CD14-positive monocyte (primary cell): ENCODE measurements around the gene FGFR2. TPM values are rescaled to one million over a fixed set of nuclear protein-coding genes. Genes with fewer than 3 reads are reported as not detected.

Experiments
- DNase-seq, 3 donors: peaks; one replicate each; pipeline ENCODE4 v3.0.0-alpha.2; 2011 to 2022
- H2AFZ ChIP-seq: 2 replicates; pipeline ENCODE4 v1.6.0; 2012; ENCODE audit warnings: mild to moderate bottlenecking, low read depth, low read length, inconsistent platforms; ENCODE audit not compliant: insufficient read depth, poor library complexity, severe bottlenecking
- H3K27ac ChIP-seq, 2 donors: 1 replicate in 1 of 2; 2 replicates in 1 of 2; pipeline ENCODE4 v1.5.1; 2012 to 2013; ENCODE audit warnings: low read length in 2 of 2, control low read depth in 1 of 2, inconsistent platforms in 1 of 2, low read depth in 1 of 2, mild to moderate bottlenecking in 1 of 2
- H3K27me3 ChIP-seq, 2 donors: one replicate each; pipeline versions ENCODE4 v1.6.0 to v1.6.1; 2011 to 2013; ENCODE audit warnings: low read length in 2 of 2; ENCODE audit not compliant: control insufficient read depth in 2 of 2, insufficient read depth in 2 of 2
- H3K36me3 ChIP-seq, 2 donors: replicated peaks in 1 of 2; 1 replicate in 1 of 2; 2 replicates in 1 of 2; pipeline versions ENCODE4 v1.5.1 to v1.6.1; 2012 to 2013; ENCODE audit warnings: low read length in 2 of 2, control low read depth in 1 of 2, inconsistent platforms in 1 of 2, mild to moderate bottlenecking in 1 of 2; ENCODE audit not compliant: insufficient read depth in 2 of 2, control insufficient read depth in 1 of 2
- H3K4me1 ChIP-seq, 2 donors: 1 replicate in 1 of 2; 2 replicates in 1 of 2; pipeline versions ENCODE4 v1.5.1 to v1.6.1; 2012 to 2013; ENCODE audit warnings: low read length in 2 of 2, control low read depth in 1 of 2, inconsistent platforms in 1 of 2, mild to moderate bottlenecking in 1 of 2, moderate library complexity in 1 of 2; ENCODE audit not compliant: insufficient read depth in 2 of 2, control insufficient read depth in 1 of 2
- H3K4me2 ChIP-seq: replicated peaks from 2 replicates; pipeline ENCODE3; 2012; ENCODE audit warnings: low read length, moderate library complexity, mild to moderate bottlenecking; ENCODE audit not compliant: poor library complexity, severe bottlenecking; ENCODE audit errors: extremely low read depth
- H3K4me3 ChIP-seq, 3 experiments: fragments of 200-600 bp in 1 of 3; sonication (generic) in 1 of 3; replicated peaks in 1 of 3; 1 replicate in 2 of 3; 2 replicates in 1 of 3; pipeline ENCODE4 v1.5.1; 2011 to 2013; ENCODE audit warnings: low read length in 3 of 3, mild to moderate bottlenecking in 3 of 3, control low read depth in 2 of 3, low read depth in 2 of 3, inconsistent platforms in 1 of 3, moderate library complexity in 1 of 3
- H3K79me2 ChIP-seq: 2 replicates; pipeline ENCODE4 v1.6.0; 2012; ENCODE audit warnings: mild to moderate bottlenecking, control low read depth, inconsistent platforms, low read length, moderate library complexity; ENCODE audit not compliant: insufficient read depth
- H3K9ac ChIP-seq: 2 replicates; pipeline ENCODE4 v1.6.0; 2017; ENCODE audit warnings: low read length, mild to moderate bottlenecking; ENCODE audit not compliant: insufficient read depth, poor library complexity, severe bottlenecking
- H3K9me3 ChIP-seq, 2 donors: replicated peaks in 1 of 2; 1 replicate in 1 of 2; 2 replicates in 1 of 2; pipeline versions ENCODE4 v1.5.1 to v1.6.1; 2012 to 2013; ENCODE audit warnings: low read length in 2 of 2, control low read depth in 1 of 2; ENCODE audit not compliant: control insufficient read depth in 1 of 2, insufficient read depth in 1 of 2
- H4K20me1 ChIP-seq: 2 replicates; pipeline ENCODE4 v1.6.0; 2012; ENCODE audit warnings: mild to moderate bottlenecking, low read length, control low read depth, moderate library complexity; ENCODE audit not compliant: insufficient read depth
- H3K27ac Mint-ChIP-seq, 7 donors: one replicate each; pipeline ENCODE4 v1.8.0; 2020; ENCODE audit warnings: mild to moderate bottlenecking in 7 of 7, mixed read lengths in 7 of 7, moderate library complexity in 6 of 7, inconsistent platforms in 2 of 7
- H3K27me3 Mint-ChIP-seq, 3 donors: one replicate each; pipeline ENCODE4 v1.8.0; 2021 to 2022; ENCODE audit warnings: low read depth in 3 of 3, mild to moderate bottlenecking in 3 of 3, mixed read lengths in 3 of 3, moderate library complexity in 3 of 3, inconsistent platforms in 1 of 3
- H3K36me3 Mint-ChIP-seq, 2 donors: one replicate each; pipeline ENCODE4 v1.8.0; 2020; ENCODE audit warnings: mixed read lengths in 2 of 2, inconsistent platforms in 1 of 2, mild to moderate bottlenecking in 1 of 2
- H3K4me1 Mint-ChIP-seq: one replicate; pipeline ENCODE4 v1.8.0; 2020; ENCODE audit warnings: mild to moderate bottlenecking, mixed read lengths
- H3K4me3 Mint-ChIP-seq, 2 donors: one replicate each; pipeline ENCODE4 v1.8.0; 2020; ENCODE audit warnings: mild to moderate bottlenecking in 2 of 2, mixed read lengths in 2 of 2, moderate library complexity in 1 of 2
- H3K9me3 Mint-ChIP-seq, 7 donors: one replicate each; pipeline ENCODE4 v1.8.0; 2020 to 2022; ENCODE audit warnings: mixed read lengths in 7 of 7, mild to moderate bottlenecking in 6 of 7, moderate library complexity in 6 of 7, inconsistent platforms in 2 of 7
- CTCF ChIP-seq: fragments of 200-600 bp; IDR thresholded peaks from one replicate; pipeline ENCODE4 v1.8.0; 2022; ENCODE audit warnings: antibody characterized with exemption, mild to moderate bottlenecking
- WGBS: methylation state at CpG from one replicate; pipeline ENCODE4 v1.1.5; 2013; ENCODE audit warnings: missing lambda C conversion rate; ENCODE audit not compliant: insufficient coverage; 5-methylcytosine and 5-hydroxymethylcytosine counted together
- intact Hi-C, 2 donors: fragments of 100-400 bp; cut with micrococcal nuclease; formaldehyde crosslinking; loops; one replicate each; pipeline versions ENCODE4 v1.15.0 to v1.15.1; 2023
- polyA plus RNA-seq, 3 donors: library from polyadenylated mRNA; depleted of rRNA in 1 of 3; unstranded in 2 of 3; stranded (reverse) in 1 of 3; fragments of 300-500 nt in 2 of 3; fragments of >200 nt in 1 of 3; fragmentation: Illumina TruSeq in 2 of 3; gene quantifications; 1 replicate in 2 of 3; 2 replicates in 1 of 3; pipeline ENCODE4 v1.2.3, GENCODE V29; 2012 to 2021

Gene FGFR2
- polyA plus RNA-seq, 3 donors, result not detected

DNA sequence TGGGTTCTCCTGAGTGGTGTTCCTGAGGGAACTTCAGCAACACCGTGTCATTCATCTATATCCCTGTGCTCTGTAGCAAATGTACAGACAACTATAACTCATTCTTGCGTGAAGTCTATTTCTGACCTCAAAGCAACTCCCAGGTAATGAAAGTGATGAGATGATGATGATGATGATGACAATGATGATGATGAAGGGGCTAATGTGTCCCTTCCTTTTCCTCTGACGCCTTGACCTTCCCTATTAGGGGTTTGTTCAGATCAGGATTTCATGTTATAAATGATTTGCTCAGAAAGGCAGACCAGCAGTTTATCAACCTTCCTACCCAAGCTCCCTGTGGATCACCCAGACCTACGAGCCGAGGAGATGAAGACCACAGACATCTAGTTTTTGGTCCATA lies 136.9 kb downstream of the FGFR2 start:
- H3K27me3 Mint-ChIP-seq, result peaks cover 0 to 4% (median 2%) of the 10 kb centered on the region in 3 donors

GRCh38 chr10:121460733-121461132 lies 137.5 kb downstream of the FGFR2 start:
- intact Hi-C loops, result no loop called here
- H3K9me3 ChIP-seq, result no peaks in the 10 kb centered on the region
- Mint-ChIP-seq H3K27me3 (peaks cover 0 to 4% (median 2%) of the 10 kb centered on the region in 3 donors), H3K4me3 (no peak overlapping the region), H3K4me1 (no peaks in the 10 kb centered on the region), H3K36me3 (no peaks in the 10 kb centered on the region), H3K9me3 (peaks cover 1 to 11% (median 6%) of the 10 kb centered on the region in 7 donors), H3K27ac (no peak overlapping the region)
- H2AFZ ChIP-seq, result no peak overlapping the region
- DNase-seq, result no peak
- no peaks in the 10 kb centered on the region for H3K36me3 ChIP-seq
- no peak overlapping the region for H3K4me3 ChIP-seq
- no peak overlapping the region for H3K4me2 ChIP-seq
- no peak for TF ChIP-seq CTCF
- no peaks in the 10 kb centered on the region for H3K27me3 ChIP-seq
- H3K9ac ChIP-seq, result no peak overlapping the region
- H3K4me1 ChIP-seq, result no peaks in the 10 kb centered on the region
- no peaks in the 10 kb centered on the region for H3K79me2 ChIP-seq
- WGBS, result 100% methylated on average over 2 of the region's 3 CpGs
- no peaks in the 10 kb centered on the region for H4K20me1 ChIP-seq
- H3K27ac ChIP-seq, result no peak overlapping the region

More for the DNA sequence above, 136.9 kb downstream of the FGFR2 start:
- no peaks in the 10 kb centered on the region for H3K36me3 Mint-ChIP-seq
- Histone ChIP-seq H3K36me3 (no peaks in the 10 kb centered on the region), H3K9me3 (no peaks in the 10 kb centered on the region), H3K4me2 (no peak overlapping the region), H3K27ac (no peak overlapping the region), H3K9ac (no peak overlapping the region), H3K27me3 (no peaks in the 10 kb centered on the region), H3K4me1 (no peaks in the 10 kb centered on the region), H2AFZ (no peak overlapping the region), H3K79me2 (no peaks in the 10 kb centered on the region), H3K4me3 (no peak overlapping the region), H4K20me1 (no peaks in the 10 kb centered on the region)
- no peak for TF ChIP-seq CTCF
- no peak for DNase-seq
- H3K4me1 Mint-ChIP-seq, result no peaks in the 10 kb centered on the region
- peaks cover 1 to 11% (median 6%) of the 10 kb centered on the region in 7 donors for H3K9me3 Mint-ChIP-seq
- intact Hi-C loops, result no loop called here
- no peak overlapping the region for H3K27ac Mint-ChIP-seq
- no peak overlapping the region for H3K4me3 Mint-ChIP-seq
- WGBS, result no CpG with 5 or more reads among the region's 5 CpGs
